K562 treated with DMSO at 1 percent for 48 hours (cell line): Measurements from ENCODE around the gene MCHR1. TPM values are rescaled to one million over a fixed set of nuclear protein-coding genes. Genes with fewer than 3 reads are reported as not detected.

ENCODE experiments used
- total RNA-seq: library from RNA; unstranded; fragments of 300-600 nt; gene quantifications from 2 replicates; pipeline ENCODE4 v1.2.3, GENCODE V29; 2022; ENCODE audit warnings: low replicate concordance; ENCODE audit errors: extremely low read depth

MCHR1 gene, protein sequence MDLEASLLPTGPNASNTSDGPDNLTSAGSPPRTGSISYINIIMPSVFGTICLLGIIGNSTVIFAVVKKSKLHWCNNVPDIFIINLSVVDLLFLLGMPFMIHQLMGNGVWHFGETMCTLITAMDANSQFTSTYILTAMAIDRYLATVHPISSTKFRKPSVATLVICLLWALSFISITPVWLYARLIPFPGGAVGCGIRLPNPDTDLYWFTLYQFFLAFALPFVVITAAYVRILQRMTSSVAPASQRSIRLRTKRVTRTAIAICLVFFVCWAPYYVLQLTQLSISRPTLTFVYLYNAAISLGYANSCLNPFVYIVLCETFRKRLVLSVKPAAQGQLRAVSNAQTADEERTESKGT
- total RNA-seq: not detected in 2 replicates

DNA sequence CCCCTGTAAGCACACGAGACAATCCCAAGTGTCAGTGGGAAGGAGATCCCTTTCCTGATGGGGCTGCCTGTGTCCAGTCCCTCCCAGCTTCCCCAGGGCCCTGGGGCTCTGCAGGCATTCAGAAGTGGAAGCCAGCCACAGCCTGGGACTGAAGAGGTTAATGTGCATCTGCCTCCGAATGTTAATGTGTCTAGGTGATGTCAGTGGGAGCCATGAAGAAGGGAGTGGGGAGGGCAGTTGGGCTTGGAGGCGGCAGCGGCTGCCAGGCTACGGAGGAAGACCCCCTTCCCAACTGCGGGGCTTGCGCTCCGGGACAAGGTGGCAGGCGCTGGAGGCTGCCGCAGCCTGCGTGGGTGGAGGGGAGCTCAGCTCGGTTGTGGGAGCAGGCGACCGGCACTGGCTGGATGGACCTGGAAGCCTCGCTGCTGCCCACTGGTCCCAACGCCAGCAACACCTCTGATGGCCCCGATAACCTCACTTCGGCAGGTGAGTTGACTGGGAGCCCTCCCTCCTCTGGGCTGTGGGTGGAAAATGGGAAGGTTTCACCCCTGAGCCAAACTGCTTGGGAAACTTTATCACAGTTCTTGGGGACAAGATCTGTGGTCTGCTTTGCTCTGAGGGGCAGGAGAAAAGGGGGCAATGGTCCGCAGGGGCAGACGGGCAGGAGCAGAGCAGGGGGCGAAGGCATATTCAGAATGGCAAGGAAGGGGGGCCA lies at the start of gene MCHR1:
Gene MCHR1 (plus strand): TSS at position 236 of the 715 bp plus-strand sequence. CDS start 169 bp downstream, at position 405.

DNA sequence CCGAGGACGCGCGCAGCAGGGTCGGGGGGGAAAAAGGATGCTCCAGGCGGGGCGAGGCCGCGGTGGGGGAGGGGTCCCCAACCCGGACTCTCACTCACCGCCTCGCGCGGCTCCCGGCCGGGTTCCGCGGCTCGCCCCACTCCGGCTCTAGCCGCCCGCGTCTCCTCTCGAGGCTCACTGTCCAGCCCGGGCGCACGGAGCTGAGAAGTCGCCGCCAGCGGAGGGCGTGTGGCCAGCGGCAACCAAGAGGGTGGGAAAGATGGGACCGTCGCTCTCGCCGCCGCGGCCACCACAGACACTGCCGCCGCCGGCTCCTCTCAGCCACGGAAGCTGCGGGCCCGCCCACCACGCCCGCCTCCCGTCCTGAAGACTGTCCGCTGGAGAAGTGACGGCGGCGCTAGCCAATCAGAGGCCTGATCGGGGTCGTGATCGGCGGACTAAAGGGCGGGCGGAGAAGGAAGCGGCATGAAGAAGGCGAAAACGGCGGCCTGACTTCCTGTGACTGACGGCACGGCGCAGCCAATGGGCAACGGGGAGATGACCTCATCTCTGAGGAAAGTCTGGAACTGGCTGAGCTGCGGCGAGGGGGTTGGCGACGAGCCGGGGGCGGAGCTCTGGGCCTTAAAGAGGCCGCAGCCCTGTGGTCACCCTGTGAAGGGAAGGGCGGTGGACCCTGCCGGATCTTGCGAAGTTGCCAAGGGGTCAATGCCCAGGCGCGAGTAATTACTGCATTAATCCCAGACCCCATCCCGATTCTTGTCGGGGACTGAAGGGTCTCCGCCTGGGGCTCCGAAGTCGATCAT lies 42.7 kb upstream of the MCHR1 start, which contains the start of gene MRTFA:
Gene MRTFA (minus strand): TSS at position 340 of the 803 bp plus-strand sequence.

Other genes starting within 250 kb of the MCHR1 start
- not detected in 2 replicates for gene MRTFA, start 42.8 kb upstream of the MCHR1 start, total RNA-seq
- not detected in 2 replicates for gene SLC25A17, start 139.9 kb downstream of the MCHR1 start, total RNA-seq
- 992 TPM in 1 of 2 replicates, not detected in the other for gene ST13, start 177.2 kb downstream of the MCHR1 start, total RNA-seq
- gene XPNPEP3, start 177.7 kb downstream of the MCHR1 start, total RNA-seq: not detected in 2 replicates
- not detected in 2 replicates for gene DNAJB7, start 182.6 kb downstream of the MCHR1 start, total RNA-seq